Measurements from ENCODE around the gene MCC.

Gene MCC

DNA sequence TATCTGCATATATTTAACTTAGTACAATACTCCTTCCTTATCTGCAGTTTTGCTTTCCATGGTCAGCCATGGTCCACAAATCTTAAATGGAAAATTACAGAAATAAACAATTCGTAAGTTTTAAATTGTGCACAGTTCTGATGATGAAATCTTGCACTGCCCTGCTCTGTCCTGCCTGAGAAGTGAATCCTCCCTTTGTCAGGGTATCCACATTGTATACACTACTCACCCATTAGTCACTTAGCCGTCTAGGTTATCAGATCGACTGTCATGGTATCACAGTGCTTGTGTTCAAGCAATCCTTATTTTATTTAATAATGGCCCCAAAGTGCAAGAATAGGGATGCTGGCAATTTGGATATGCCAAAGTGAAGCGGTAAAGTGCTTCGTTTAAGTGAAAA is 16.9 kb upstream of the MCC start:
- H3K9me3 Mint-ChIP-seq, result peaks cover 4% of the 10 kb centered on the region
- TF ChIP-seq, protein P1, sequence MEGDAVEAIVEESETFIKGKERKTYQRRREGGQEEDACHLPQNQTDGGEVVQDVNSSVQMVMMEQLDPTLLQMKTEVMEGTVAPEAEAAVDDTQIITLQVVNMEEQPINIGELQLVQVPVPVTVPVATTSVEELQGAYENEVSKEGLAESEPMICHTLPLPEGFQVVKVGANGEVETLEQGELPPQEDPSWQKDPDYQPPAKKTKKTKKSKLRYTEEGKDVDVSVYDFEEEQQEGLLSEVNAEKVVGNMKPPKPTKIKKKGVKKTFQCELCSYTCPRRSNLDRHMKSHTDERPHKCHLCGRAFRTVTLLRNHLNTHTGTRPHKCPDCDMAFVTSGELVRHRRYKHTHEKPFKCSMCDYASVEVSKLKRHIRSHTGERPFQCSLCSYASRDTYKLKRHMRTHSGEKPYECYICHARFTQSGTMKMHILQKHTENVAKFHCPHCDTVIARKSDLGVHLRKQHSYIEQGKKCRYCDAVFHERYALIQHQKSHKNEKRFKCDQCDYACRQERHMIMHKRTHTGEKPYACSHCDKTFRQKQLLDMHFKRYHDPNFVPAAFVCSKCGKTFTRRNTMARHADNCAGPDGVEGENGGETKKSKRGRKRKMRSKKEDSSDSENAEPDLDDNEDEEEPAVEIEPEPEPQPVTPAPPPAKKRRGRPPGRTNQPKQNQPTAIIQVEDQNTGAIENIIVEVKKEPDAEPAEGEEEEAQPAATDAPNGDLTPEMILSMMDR (IDR thresholded peaks at IDR 0.05), result no peak
- H3K27me3 Mint-ChIP-seq (ENCODE audit: low read depth, poor library complexity), result peaks cover 47% of the 10 kb centered on the region
- no peak for DNase-seq
- H3K27ac Mint-ChIP-seq, result no peak overlapping the region
- no peaks in the 10 kb centered on the region for H3K36me3 Mint-ChIP-seq (ENCODE audit: low read depth)
- no peaks in the 10 kb centered on the region for H3K4me1 Mint-ChIP-seq
- H3K4me3 Mint-ChIP-seq, result no peak overlapping the region

DNA sequence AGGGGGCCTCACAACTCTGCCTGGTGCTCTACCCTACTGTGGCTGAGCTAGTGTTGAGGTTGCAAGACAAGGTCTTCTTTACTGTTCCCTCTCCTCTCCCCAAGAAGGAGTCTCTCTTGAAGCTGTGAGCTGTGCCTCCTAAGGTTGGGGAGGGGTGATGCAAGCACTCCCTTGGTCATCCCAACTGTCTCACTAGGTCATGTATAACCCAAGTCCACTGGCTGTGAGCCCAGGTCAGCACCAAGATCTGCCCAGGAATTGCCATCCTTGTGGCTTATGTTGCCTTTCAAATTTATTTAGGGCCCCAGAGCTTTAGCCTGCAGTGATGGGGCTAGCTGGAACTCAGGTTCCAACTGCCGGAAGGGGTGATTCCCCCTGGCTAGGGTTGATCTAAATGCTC is 14.9 kb upstream of the MCC start:
- no peak for DNase-seq
- H3K36me3 Mint-ChIP-seq (ENCODE audit: low read depth), result no peaks in the 10 kb centered on the region
- no peak overlapping the region for H3K27ac Mint-ChIP-seq
- H3K9me3 Mint-ChIP-seq, result peaks cover 4% of the 10 kb centered on the region
- TF ChIP-seq, protein P1 (IDR thresholded peaks at IDR 0.05), result no peak
- H3K4me3 Mint-ChIP-seq, result no peak overlapping the region
- no peaks in the 10 kb centered on the region for H3K4me1 Mint-ChIP-seq
- H3K27me3 Mint-ChIP-seq (ENCODE audit: low read depth, poor library complexity), result peaks cover 46% of the 10 kb centered on the region

DNA sequence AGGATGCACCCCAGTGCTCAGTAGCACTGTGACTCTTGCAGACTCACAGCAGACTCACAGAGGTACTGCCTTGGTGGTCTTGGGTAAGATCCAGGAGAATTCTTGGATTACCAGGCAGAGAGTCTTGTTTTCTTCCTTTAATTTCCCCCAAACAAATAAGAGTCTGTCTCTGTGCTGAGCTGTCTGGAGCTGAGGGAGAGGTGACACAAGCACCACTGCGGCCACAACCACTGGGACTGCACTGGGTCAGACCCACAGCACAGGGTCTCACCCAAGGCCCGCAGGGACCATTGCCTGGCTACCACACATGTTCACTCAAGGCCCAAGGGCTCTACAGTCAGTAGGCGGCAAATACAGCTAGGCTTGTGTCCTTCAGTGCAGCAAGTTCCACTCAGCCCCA is 13.8 kb upstream of the MCC start:
- Mint-ChIP-seq H3K4me1 (no peaks in the 10 kb centered on the region), H3K9me3 (peaks cover 4% of the 10 kb centered on the region), H3K36me3 (ENCODE audit: low read depth) (no peaks in the 10 kb centered on the region), H3K4me3 (no peak overlapping the region), H3K27me3 (ENCODE audit: low read depth, poor library complexity) (peaks cover 43% of the 10 kb centered on the region), H3K27ac (no peak overlapping the region)
- TF ChIP-seq, protein P1 (IDR thresholded peaks at IDR 0.05), result no peak
- DNase-seq, result no peak

DNA sequence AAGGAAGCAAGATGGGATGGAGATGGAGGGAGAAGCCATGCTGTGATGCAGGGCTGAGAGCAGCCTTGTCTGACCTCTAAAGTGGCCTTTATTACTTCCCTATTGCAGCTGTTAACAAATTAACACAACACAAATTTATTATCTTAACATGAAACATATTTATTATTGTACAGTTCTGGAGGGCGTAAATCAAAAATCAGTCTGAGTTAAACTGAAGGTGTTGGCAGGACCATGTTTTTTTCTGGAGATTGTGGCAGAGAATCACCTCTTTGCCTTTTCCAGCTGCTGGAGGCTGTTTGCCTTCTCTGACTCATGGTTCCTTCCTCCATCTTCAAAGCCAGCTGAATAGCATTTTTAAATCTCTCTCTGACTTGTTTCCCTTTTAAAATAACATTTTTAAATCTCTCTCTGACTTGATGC is 7.2 kb upstream of the MCC start:
- H3K4me3 Mint-ChIP-seq, result no peak overlapping the region
- H3K4me1 Mint-ChIP-seq, result no peaks in the 10 kb centered on the region
- no peak for DNase-seq
- TF ChIP-seq, protein P1 (IDR thresholded peaks at IDR 0.05), result no peak
- peaks cover 37% of the 10 kb centered on the region for H3K27me3 Mint-ChIP-seq (ENCODE audit: low read depth, poor library complexity)
- H3K27ac Mint-ChIP-seq, result no peak overlapping the region
- H3K9me3 Mint-ChIP-seq, result peaks cover 19% of the 10 kb centered on the region
- no peaks in the 10 kb centered on the region for H3K36me3 Mint-ChIP-seq (ENCODE audit: low read depth)

DNA sequence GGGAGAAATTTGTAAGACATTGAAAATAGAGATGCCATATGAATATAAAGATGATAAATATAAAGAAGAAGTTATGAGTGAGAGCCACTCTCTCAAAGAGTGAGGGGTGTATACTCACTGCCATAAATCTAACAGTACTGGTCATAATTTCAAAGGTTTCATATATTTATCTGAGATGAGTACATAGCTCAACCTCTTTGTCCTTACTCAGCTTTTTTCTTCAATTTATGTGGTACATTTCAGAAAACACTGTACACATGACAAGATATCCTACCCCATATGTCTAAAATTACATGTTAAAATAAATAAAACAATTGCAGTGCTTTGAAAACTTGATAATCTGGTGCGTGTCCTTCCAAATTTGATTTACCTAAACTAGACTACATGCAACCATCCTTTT is 5.2 kb upstream of the MCC start:
- Mint-ChIP-seq H3K9me3 (peaks cover 31% of the 10 kb centered on the region), H3K4me1 (no peaks in the 10 kb centered on the region), H3K36me3 (ENCODE audit: low read depth) (peaks cover 6% of the 10 kb centered on the region), H3K4me3 (no peak overlapping the region), H3K27ac (no peak overlapping the region), H3K27me3 (ENCODE audit: low read depth, poor library complexity) (peaks cover 49% of the 10 kb centered on the region)
- TF ChIP-seq, protein P1 (IDR thresholded peaks at IDR 0.05), result no peak
- DNase-seq, result no peak

DNA sequence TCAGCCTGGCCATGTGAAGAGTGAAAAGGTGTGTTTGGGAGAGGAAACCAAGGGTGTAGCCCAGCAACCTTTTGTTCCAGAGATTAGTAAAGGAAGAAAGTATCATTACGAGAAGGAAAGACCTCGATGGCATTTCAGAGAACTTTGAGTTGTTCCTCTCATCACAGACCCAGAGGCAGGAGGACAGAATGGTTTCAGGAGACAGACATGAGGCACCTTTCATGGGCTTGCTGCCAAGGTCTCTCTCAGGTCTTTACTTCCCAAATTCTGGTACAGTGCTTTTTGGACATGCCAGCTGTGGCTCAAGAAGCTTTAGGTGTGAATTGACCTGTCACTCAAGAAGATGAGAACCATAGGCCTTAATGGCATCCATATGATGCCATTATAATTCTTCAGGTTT is 2.8 kb upstream of the MCC start:
- Mint-ChIP-seq H3K27me3 (ENCODE audit: low read depth, poor library complexity) (peaks cover 60% of the 10 kb centered on the region), H3K4me1 (peaks cover 6% of the 10 kb centered on the region), H3K27ac (no peak overlapping the region), H3K9me3 (peaks cover 31% of the 10 kb centered on the region), H3K36me3 (ENCODE audit: low read depth) (peaks cover 6% of the 10 kb centered on the region), H3K4me3 (no peak overlapping the region)
- TF ChIP-seq, protein P1 (IDR thresholded peaks at IDR 0.05), result no peak
- DNase-seq, result no peak
